Nephron (organoid): ENCODE measurements around the gene SBF2.

Source experiments
- H3K27ac Mint-ChIP-seq, 3 experiments: 2 replicates each; pipeline ENCODE4 v1.8.0; 2020; ENCODE audit warnings: mixed read lengths in 3 of 3, mild to moderate bottlenecking in 2 of 3, moderate library complexity in 1 of 3
- H3K27me3 Mint-ChIP-seq: 2 replicates; pipeline ENCODE4 v1.8.0; 2021; ENCODE audit warnings: low read depth, mild to moderate bottlenecking, moderate library complexity, mixed read lengths
- H3K36me3 Mint-ChIP-seq: 2 replicates; pipeline ENCODE4 v1.8.0; 2020; ENCODE audit warnings: low read depth, mixed read lengths
- H3K4me1 Mint-ChIP-seq: 2 replicates; pipeline ENCODE4 v1.8.0; 2020; ENCODE audit warnings: mixed read lengths
- H3K4me3 Mint-ChIP-seq, 3 experiments: 2 replicates each; pipeline ENCODE4 v1.8.0; 2020; ENCODE audit warnings: mild to moderate bottlenecking in 3 of 3, mixed read lengths in 3 of 3, moderate library complexity in 2 of 3
- H3K9me3 Mint-ChIP-seq: 2 replicates; pipeline ENCODE4 v1.8.0; 2020; ENCODE audit warnings: mixed read lengths
- CTCF ChIP-seq, 3 experiments: fragments of 200-600 bp; sonication (generic); IDR thresholded peaks; one replicate each; pipeline ENCODE4 v1.5.0; 2021; ENCODE audit warnings: antibody characterized with exemption in 3 of 3; ENCODE audit not compliant: unreplicated experiment in 3 of 3

Gene SBF2

DNA sequence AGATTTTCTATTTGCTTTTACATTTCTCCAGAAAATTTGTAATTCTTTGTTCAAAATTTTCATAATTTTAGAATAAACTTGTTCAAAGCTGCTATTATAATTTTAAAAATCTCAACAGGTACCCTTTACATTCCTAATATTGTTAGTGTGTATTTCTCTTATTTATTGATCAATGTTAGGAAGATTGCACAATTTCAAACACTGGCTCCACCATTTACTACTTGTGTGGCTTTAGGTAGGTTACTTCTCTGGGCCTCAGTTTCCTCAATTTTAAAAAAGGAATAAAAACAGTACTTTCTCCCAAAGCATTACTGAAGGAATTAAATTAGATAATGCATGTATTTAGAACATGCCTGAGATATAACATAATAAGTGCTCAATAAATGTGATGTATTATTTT, 180.2 kb downstream of the SBF2 start:
- no peaks in the 10 kb centered on the region for H3K27me3 Mint-ChIP-seq

DNA sequence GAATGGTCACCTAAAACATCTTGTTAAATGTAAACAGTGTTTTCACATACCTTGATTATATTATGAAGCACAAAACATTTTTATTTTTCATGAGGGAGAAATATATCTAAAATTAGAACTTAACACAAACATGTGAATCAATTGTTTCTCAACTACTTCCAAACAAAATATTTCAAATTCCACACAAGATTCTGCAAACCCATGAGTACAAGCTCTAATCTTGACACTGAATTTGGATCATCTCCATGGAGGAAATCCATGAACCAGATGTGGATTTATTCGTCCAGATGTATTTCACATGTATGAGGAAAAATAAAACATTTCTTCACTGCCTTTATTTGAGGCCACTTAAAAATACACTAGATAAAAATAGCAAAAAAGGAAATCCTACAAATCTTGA, 184.2 kb downstream of the SBF2 start:
- H3K9me3 Mint-ChIP-seq, result no peaks in the 10 kb centered on the region

More for the DNA sequence above, 180.2 kb downstream of the SBF2 start:
- no peak overlapping the region for H3K4me3 Mint-ChIP-seq
- peaks cover 22% of the 10 kb centered on the region for H3K4me1 Mint-ChIP-seq
- peaks cover 8% of the 10 kb centered on the region for H3K36me3 Mint-ChIP-seq
- no peaks in the 10 kb centered on the region for H3K9me3 Mint-ChIP-seq
- no peak for TF ChIP-seq CTCF (IDR thresholded peaks at IDR 0.05; ENCODE audit: unreplicated experiment in 3 of 3)
- H3K27ac Mint-ChIP-seq, result no peak overlapping the region

DNA sequence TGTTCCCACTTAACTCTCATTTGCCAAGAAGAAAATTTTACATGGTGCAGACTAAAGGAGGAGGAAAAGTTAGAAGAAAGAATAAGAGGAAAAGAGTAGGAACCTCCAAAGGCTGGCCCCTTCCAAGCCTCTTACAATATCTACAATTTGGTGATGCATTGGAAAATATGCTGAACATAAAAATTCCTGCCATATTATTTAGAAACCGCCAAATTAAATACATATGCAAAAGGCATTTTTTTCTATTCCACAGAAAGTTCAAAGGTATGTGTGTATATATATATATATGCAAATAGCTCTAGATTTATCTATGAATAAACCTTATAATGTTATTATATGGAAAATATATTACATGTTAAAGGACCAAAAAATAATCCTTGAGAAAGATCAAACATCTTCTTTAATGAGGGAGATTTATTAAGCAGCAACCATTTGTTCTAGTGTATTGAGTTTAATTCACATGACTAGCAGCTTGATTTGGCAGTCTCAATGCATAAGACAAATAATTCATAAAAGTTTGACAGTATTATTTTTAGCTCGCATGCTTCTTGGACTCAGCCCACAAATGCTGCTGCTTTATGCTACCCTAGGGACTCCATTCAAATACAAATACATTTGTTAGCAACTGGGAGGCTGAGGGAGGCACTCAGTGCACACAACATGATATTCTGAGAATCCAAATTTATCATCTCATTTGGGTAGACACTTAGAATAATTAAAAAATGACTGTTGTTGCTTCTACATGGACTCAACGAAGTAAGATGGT, 184.9 kb downstream of the SBF2 start:
- H3K4me1 Mint-ChIP-seq, result peaks cover 34% of the 10 kb centered on the region
- no peak for TF ChIP-seq CTCF (IDR thresholded peaks at IDR 0.05; ENCODE audit: unreplicated experiment in 3 of 3)
- peak overlapping the region in 2 of 3 experiments; percentile 60 to 76 for H3K27ac Mint-ChIP-seq
- no peak overlapping the region for H3K4me3 Mint-ChIP-seq
- no peaks in the 10 kb centered on the region for H3K27me3 Mint-ChIP-seq
- no peaks in the 10 kb centered on the region for H3K9me3 Mint-ChIP-seq
- peaks cover 4% of the 10 kb centered on the region for H3K36me3 Mint-ChIP-seq

More for the DNA sequence above, 184.2 kb downstream of the SBF2 start:
- peak overlapping the region in 2 of 3 experiments; percentile 60 to 76 for H3K27ac Mint-ChIP-seq
- TF ChIP-seq CTCF (IDR thresholded peaks at IDR 0.05; ENCODE audit: unreplicated experiment in 3 of 3), result no peak
- H3K4me3 Mint-ChIP-seq, result peak overlapping the region in 1 of 3 experiments; percentile 57
- peaks cover 4% of the 10 kb centered on the region for H3K36me3 Mint-ChIP-seq
- H3K4me1 Mint-ChIP-seq, result peaks cover 28% of the 10 kb centered on the region
- no peaks in the 10 kb centered on the region for H3K27me3 Mint-ChIP-seq

DNA sequence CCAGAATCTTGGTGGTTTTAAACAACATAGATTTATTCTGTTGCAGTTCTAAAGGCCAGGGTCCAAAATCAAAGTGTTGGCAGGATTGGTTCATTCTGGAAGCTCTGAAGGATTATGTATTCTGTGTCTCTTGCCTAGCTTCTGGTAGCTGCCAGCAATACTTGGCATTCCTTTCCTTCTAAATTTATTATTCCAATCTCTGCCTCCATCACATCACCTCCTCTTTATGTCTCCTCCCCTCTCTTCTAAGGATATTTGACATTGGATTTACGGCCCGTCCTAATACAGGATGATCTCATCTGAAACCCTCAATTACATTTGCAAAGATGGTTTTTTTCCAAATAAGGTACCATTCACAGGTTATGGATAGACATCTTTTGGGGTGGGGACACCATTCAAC, 186.5 kb downstream of the SBF2 start:
- peaks cover 36% of the 10 kb centered on the region for H3K4me1 Mint-ChIP-seq
- H3K27me3 Mint-ChIP-seq, result no peaks in the 10 kb centered on the region
- peak overlapping the region in 1 of 3 experiments; percentile 10 for H3K4me3 Mint-ChIP-seq
- TF ChIP-seq CTCF (IDR thresholded peaks at IDR 0.05; ENCODE audit: unreplicated experiment in 3 of 3), result no peak
- no peaks in the 10 kb centered on the region for H3K9me3 Mint-ChIP-seq
- H3K36me3 Mint-ChIP-seq, result peaks cover 3% of the 10 kb centered on the region
- H3K27ac Mint-ChIP-seq, result no peak overlapping the region

GRCh38 chr11:10097615-10098014, 196.4 kb downstream of the SBF2 start:
- H3K27ac Mint-ChIP-seq, result no peak overlapping the region
- no peak for TF ChIP-seq CTCF (IDR thresholded peaks at IDR 0.05; ENCODE audit: unreplicated experiment in 3 of 3)
- H3K4me3 Mint-ChIP-seq, result no peak overlapping the region
- peaks cover 43% of the 10 kb centered on the region for H3K36me3 Mint-ChIP-seq
- no peaks in the 10 kb centered on the region for H3K4me1 Mint-ChIP-seq
- H3K9me3 Mint-ChIP-seq, result peaks cover 38% of the 10 kb centered on the region
- no peaks in the 10 kb centered on the region for H3K27me3 Mint-ChIP-seq

DNA sequence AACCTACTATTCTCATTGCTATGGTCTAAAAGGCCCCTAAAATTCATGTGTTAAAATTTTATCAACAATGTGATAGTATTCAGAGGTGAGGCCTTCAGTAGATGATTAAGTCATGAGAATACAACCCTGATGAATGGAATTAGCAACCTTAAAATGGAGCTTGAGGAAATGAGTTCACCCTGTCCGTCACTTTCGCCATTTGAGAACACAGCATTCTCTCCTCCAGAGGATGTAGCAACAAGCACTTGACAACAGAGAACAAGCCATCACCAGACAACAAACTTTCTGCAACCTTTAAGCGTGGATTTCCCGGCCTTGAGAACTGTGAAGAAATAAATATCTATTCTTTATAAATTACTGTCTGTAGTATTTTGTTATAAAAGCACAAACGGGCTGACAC, 197.0 kb downstream of the SBF2 start:
- Mint-ChIP-seq H3K27ac (no peak overlapping the region), H3K36me3 (peaks cover 43% of the 10 kb centered on the region), H3K4me3 (no peak overlapping the region), H3K4me1 (no peaks in the 10 kb centered on the region), H3K27me3 (no peaks in the 10 kb centered on the region), H3K9me3 (peaks cover 38% of the 10 kb centered on the region)
- TF ChIP-seq CTCF (IDR thresholded peaks at IDR 0.05; ENCODE audit: unreplicated experiment in 3 of 3), result no peak
